RPMI7951 (cell line): ENCODE measurements around the gene GMEB2. TPM values are rescaled to one million over a fixed set of nuclear protein-coding genes. Genes with fewer than 3 reads are reported as not detected.

Source experiments
- DNase-seq: peaks from one replicate; pipeline ENCODE4 v3.0.0-alpha.2; 2012; ENCODE audit warnings: low read depth
- total RNA-seq: library from RNA; depleted of rRNA; stranded (reverse); fragments of >200 nt; shearing (Covaris generic); gene quantifications from 2 replicates; pipeline ENCODE4 v1.2.3, GENCODE V29; 2014

Gene GMEB2
- total RNA-seq, 1 experiment from 2014 or later, result 7.6 TPM

DNA sequence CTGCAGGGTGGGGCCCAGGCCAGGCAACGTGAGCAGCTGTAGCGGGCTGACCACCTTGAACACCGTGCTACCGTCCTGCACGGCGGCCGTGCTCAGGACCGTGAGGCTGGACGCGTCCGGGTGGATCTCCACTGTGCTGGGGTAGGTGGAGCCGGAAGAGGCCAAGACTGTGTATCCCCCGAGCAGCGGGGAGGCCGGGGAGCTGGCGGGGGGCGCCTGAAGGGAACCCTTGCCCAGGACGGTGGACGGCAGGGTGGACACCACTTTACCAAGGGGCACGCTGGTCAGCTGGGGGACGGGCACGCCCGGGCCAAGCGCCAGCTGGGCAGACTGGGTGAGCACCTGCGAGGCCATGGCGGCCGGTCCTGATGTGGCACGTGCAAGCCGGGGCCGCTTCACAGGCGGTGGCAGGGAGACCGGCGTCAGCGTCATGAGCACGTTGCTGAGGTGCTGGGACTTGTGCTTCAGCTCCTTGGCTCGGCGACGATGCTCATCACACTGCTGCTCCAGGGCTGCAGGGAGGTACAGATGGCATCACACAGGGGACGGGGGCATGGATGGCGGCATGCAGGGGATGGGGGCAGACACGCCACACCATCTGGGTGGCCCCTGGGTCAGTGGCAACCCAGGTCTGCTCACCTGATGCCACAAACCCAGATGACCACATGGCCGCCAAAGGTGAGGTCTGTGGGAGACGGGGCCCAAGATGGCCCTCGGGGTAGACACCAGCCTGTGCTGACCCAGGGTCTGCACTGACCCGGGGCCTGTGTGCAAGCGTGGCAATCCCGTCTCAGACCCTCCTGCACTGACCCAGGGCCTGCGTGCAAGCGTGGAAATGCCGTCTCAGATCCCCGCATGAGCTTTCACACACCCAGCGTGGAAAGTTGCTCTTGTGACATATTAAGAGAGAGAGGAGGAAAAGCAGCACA, 36.4 kb downstream of the GMEB2 start:
- DNase-seq, result no peak

- no peak for DNase-seq
Measured at GRCh38 chr20:63589261-63590217, 37.4 kb downstream of the GMEB2 start.

GRCh38 chr20:63588641-63589041, 38.3 kb downstream of the GMEB2 start:
- DNase-seq, result no peak

DNA sequence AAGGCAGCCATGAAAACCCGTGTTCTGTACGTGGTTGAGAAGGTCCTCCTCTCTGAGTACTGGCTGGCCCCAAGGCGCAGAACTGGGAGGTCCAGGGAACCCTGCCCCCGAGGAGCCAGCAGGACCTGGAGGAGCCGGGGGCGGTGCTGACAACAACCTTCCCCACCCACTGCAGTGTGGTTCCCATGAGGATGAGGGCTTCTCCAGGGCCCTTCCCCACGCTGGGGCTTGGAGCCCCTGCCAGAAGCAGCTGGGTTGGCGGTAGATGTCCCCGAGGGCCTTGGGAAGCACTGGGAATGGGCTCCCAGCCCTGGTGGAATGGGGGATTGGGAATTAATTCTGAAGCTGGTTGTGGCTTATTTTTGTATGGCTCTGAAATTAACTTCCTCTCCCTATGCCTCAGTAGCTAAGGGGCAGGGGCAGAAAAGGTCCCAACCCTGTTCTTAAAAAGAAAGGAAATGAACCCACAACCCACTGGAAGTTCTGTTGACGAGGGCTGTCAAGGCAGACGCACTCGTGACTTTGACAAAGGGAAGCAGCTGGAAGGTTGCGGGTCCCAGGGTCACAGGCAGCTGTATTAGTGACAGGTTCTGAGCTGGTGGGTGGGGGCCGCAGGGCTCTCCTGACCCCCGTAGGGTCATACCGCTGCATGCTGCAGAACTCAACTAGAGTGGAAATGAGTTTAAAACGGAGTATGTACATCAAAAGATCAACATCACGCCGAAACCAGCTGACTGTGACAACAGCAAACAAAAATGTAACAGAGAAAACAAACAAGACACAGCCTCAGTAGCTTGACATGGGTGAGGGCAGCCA, 38.9 kb downstream of the GMEB2 start:
- no peak for DNase-seq

GRCh38 chr20:63587256-63587655, 39.6 kb downstream of the GMEB2 start:
- no peak for DNase-seq

GRCh38 chr20:63586797-63587196, 40.1 kb downstream of the GMEB2 start:
- DNase-seq, result no peak

GRCh38 chr20:63585616-63586565, 41.0 kb downstream of the GMEB2 start:
- DNase-seq, result no peak

- no peak for DNase-seq
Measured at GRCh38 chr20:63582382-63583063, 44.4 kb downstream of the GMEB2 start.

DNA sequence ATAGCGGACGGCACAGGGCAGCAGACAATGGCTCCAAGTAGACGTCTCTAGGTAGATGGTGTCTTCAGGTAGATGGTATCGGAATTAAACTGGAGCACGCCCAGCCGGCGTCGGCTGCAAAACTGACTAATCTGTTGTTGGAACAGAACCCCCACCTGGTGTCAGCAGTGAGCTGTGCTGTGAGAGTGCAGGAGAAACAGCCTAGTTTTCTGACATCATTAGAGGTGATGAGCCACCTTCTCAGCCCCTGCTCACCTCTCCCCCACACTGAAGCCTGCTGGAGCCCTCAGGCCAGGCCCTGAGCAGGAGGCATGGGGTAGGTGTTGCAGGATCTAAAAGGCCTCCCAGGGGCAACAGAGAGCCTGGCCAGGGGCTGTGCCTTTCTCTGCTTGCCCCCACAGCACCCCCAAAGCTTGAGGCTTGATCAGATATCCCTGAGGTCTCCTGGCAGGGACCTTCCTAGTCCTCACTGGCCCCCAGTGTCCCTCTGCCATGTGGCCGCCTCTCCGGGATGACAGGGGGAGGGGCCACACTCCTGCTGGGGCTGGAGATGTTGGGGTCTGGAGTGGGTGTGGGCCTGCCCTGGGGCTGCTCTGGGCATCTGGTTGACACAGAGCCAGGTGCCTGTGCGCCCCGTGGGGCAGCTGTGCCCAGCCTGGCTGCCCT, 46.0 kb downstream of the GMEB2 start:
- peak; percentile 66 for DNase-seq

DNA sequence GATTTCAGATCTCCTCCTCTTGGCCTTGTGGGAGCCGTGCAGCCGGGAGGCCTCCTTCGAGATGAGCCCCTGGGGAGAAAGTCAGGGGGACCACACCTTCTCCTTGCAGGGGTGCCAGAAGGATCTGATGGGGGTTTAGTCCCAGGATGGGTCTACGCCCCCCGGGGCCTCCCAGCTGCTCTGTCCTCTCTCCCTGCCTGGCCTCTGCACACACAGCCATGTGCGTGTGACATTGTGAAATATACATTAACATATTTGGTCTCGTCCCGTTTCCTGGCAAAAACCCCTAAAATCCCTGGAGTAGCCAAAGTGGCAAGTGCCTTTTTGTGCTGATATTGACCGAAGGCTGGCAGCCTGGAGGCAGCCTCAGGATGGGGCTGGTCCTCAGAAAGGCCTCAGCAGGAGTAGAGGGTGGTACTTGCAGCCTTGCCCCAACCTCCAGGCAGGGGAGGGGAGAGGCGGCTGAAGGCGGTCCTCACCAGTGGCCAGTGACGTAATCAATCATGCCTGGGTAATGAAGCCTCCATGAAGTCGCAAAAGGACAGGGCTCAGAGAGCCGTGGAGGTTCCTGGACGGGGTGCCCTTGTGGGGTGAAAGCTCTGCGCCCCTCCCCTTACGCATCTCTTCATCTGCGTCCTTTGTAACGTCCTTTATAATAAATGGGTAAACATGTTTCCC, 47.7 kb downstream of the GMEB2 start:
- DNase-seq, result peak; percentile 39

DNA sequence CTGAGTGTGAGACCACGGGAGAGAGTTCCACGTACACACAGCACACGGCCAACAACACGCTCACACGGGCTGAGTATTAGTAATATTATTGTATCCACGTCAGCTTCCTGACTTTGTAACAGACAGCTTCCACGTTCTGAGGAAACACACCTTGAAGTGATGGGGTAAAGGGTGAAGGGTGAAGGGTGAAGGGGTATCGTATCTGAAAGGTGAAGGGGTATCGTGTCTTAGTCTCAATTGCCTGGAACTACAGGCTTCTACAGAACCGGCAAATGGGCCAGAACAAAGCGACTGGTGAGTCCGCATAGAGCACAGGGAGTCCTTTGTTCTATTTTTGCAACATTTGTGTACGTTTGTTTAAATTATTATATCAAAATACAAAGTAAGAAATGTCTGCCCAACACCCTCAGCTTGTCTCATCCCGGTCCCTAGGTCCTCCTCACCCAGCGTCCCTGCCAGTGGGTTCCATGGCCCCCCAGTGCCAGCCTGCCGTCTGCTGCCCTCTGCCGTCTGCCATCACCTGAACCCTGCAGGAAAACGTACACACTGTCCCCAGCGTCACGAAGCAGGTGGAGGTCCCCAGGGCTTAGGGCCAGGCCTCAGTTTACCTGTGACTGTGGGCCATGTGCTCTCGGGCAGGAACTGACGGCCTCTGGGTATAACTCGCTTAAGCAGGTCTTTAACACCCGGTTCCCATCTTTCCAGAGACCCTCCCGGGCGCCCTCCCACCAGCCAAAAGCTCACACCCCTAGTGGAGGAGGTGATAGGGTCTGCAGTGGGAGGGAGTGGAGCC, 48.5 kb downstream of the GMEB2 start:
- DNase-seq, result no peak

DNA sequence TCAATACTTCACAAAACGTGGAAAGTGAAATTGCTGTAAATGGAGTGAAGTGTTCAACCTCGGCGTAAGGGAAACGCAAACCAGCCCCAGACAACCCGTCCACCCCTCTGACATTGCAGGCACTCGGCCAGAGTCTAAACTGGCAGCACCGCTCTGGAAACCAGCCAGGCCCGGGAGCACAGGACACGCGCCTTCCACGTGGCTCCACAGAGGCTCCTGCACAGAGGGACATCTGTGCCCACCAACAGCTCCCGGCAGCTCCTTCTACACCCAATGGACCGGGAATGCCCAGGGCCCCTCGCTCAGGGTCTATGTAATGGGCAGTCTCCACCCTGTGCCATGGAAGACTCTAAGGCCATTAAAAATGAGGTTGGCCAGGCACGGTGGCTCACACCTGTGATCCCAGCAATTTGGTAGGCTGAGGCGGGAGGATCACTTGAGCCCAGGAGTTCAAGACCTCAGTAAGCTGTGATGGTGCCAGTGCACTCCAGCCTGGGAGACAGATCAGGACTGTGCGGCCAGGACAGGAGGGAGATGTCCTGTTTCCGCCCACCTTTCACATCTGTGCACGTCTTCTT, 49.5 kb downstream of the GMEB2 start:
- peak; percentile 64 for DNase-seq

DNA sequence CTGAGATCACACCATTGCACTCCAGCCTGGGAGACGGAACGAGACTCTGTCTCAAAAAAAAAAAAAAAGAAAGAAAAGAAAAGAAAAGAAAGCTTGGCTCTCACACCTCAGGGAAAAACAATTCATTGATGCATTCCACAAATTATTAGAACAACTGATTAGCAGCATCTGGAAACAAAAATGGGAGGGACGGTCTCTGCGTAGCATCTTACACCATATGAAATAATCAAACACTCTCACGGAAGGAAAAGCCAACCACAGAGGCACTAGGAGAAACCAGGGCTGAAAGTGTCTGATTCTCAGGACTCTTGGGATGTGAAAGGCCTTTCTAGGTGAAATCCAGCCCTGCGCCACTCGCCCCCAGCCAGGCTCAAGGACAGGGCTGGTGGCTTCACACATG, 50.6 kb downstream of the GMEB2 start:
- DNase-seq, result no peak

- DNase-seq, result no peak
Measured at GRCh38 chr20:63574829-63575743, 51.8 kb downstream of the GMEB2 start.

DNA sequence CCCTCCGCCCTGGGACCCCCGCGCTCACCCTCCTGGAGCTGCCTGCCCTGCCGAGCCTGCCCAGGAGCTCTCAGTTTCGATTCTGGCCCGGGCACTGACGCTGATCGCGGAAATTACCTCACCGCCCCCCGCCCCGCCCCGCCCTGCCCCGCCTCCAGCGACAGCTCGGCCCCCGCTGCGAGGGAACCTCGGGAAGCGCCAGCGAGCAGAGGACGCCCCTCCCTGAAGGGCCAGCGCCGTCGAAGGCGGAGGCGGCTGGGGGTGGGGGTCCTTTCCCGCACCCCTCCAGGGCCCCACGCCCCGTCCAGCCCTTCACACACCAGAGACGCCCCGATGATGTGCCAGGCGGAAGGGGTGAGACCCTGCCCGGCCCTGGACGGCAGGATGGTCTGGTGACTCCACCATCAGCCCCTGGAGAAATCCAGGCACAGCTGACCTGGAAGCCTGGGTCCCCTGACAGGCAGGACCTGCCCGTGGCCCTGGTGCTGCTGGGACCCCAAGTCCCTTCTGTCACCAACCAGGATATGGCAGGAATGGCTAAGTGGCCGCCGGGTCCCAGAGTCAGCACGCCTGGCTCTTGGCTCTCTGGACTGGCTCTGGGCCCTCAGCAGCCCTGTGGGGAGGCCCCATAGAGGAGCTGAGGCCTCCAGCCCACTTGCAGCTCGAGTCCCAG, 52.6 kb downstream of the GMEB2 start, which contains the start of gene HELZ2:
TSS of gene HELZ2 (minus strand) at position 84 of the 673 bp plus-strand sequence. CDS start 1,854 bp downstream, outside the sequence.
- DNase-seq, result peak; percentile 79
